ENCODE measurements around the gene PLEKHF1. TPM values are rescaled to one million over a fixed set of nuclear protein-coding genes. Genes with fewer than 3 reads are reported as not detected.
A peak's percentile ranks its signal among the peaks of the same experiment; 100 is the strongest.

The PLEKHF1 gene
- total RNA-seq, 2 experiments from 2014 or later = 33.3 to 35.9 TPM

GRCh38 chr19:29643361-29643935 is 21.8 kb upstream of the PLEKHF1 start:
- Mint-ChIP-seq H3K4me3 (no peak overlapping the region), H3K9me3 (no peaks in the 10 kb centered on the region), H3K27ac (no peak overlapping the region), H3K27me3 (peaks cover 11% of the 10 kb centered on the region), H3K36me3 (peaks cover 2% of the 10 kb centered on the region), H3K4me1 (peaks cover 16% of the 10 kb centered on the region)
- DNase-seq = no peak
- POLR2A ChIA-PET = no interaction called here
- ATAC-seq (ENCODE audit: low read depth) = no peak

DNA sequence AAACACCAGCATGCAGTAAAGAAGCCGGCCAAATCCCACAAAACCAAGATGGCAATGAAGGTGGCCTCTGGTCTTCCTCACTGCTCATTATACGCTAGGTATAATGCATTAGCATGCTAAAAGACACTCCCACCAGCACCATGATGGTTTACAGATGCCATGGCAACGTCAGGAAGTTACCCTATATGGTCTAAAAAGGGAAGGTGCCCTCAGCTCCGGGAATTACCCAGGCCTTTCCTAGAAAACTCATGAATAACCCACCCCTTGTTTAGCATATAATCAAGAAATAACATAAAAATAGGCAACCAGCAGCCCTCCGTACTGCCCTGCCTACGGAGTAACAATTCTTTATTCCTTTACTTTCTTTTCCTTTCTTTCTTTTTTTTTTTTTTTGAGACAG is 21.1 kb upstream of the PLEKHF1 start:
- POLR2A ChIA-PET = no interaction called here

DNA sequence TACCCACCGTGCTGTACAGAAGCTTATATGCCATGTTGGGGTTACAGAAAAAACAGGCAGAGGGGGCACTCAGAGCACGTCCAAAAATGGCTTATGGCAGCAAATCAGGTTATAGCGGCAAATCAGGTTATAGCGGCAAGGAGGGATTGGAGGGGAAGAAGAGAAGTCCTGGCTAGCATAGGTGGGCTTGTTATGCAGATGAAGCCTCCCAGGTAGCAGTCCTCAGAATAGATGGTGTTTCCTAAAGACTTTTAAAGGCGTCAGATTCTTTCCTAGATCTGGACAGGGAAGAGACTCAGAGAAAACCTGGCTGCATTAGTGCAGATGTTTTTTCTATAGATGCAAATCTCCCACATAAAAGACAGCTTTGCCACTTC is 19.8 kb upstream of the PLEKHF1 start:
- Mint-ChIP-seq H3K4me3 (peak overlapping the region; percentile 42), H3K4me1 (peaks cover 16% of the 10 kb centered on the region), H3K9me3 (no peaks in the 10 kb centered on the region), H3K27ac (no peak overlapping the region), H3K27me3 (peaks cover 11% of the 10 kb centered on the region), H3K36me3 (peaks cover 2% of the 10 kb centered on the region)
- ATAC-seq (ENCODE audit: low read depth) (no peak), DNase-seq (peak; percentile 5)
- POLR2A ChIA-PET = no interaction called here

More for the DNA sequence above, 21.1 kb upstream of the PLEKHF1 start:
- Mint-ChIP-seq H3K4me1 (peaks cover 16% of the 10 kb centered on the region), H3K27ac (no peak overlapping the region), H3K9me3 (no peaks in the 10 kb centered on the region), H3K4me3 (no peak overlapping the region), H3K36me3 (peaks cover 2% of the 10 kb centered on the region), H3K27me3 (peaks cover 11% of the 10 kb centered on the region)
- ATAC-seq (ENCODE audit: low read depth) = no peak
- no peak for DNase-seq

DNA sequence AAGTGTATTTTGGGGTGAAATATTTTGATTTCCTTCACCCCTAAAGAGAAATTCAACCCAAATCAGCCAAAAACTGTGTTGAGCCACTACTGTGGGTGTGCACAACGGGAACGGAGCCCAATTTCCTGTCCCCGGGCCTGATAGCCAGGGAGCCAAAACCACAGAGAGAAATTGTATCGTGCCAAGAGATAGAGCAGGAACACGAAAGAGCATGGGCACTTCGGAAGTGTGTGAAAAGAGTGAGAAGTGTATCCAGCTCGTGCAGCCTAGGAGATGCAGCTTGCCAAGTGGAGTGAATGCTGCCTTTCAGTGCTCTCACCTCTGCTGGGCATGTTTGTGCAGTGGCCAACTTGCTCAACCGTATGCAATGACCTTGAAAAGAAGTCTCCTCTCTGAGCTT is 19.4 kb upstream of the PLEKHF1 start:
- POLR2A ChIA-PET = no interaction called here
- Mint-ChIP-seq H3K4me3 (peak overlapping the region; percentile 42), H3K9me3 (no peaks in the 10 kb centered on the region), H3K36me3 (peaks cover 2% of the 10 kb centered on the region), H3K27me3 (peaks cover 11% of the 10 kb centered on the region), H3K4me1 (peaks cover 16% of the 10 kb centered on the region), H3K27ac (no peak overlapping the region)
- peak; percentile 33 for ATAC-seq (ENCODE audit: low read depth)
- peak; percentile 25 for DNase-seq

- POLR2A ChIA-PET = no interaction called here
- H3K9me3 Mint-ChIP-seq = peaks cover 2% of the 10 kb centered on the region
- H3K27me3 Mint-ChIP-seq = peaks cover 13% of the 10 kb centered on the region
- no peak overlapping the region for H3K4me3 Mint-ChIP-seq
- no peaks in the 10 kb centered on the region for H3K36me3 Mint-ChIP-seq
- H3K4me1 Mint-ChIP-seq = peaks cover 5% of the 10 kb centered on the region
- no peak for DNase-seq
- H3K27ac Mint-ChIP-seq = no peak overlapping the region
- no peak for ATAC-seq (ENCODE audit: low read depth)
Observed at GRCh38 chr19:29650772-29651387, 14.4 kb upstream of the PLEKHF1 start.

GRCh38 chr19:29651622-29652394 is 13.5 kb upstream of the PLEKHF1 start:
- POLR2A ChIA-PET = no interaction called here
- H3K9me3 Mint-ChIP-seq = peaks cover 2% of the 10 kb centered on the region
- H3K27me3 Mint-ChIP-seq = peaks cover 13% of the 10 kb centered on the region
- H3K4me3 Mint-ChIP-seq = no peak overlapping the region
- no peak overlapping the region for H3K27ac Mint-ChIP-seq
- H3K36me3 Mint-ChIP-seq = no peaks in the 10 kb centered on the region
- ATAC-seq (ENCODE audit: low read depth) (no peak), DNase-seq (no peak)
- H3K4me1 Mint-ChIP-seq = no peaks in the 10 kb centered on the region

GRCh38 chr19:29653398-29653797 is 11.9 kb upstream of the PLEKHF1 start:
- POLR2A ChIA-PET = no interaction called here
- peaks cover 2% of the 10 kb centered on the region for H3K36me3 Mint-ChIP-seq
- H3K4me3 Mint-ChIP-seq = no peak overlapping the region
- H3K9me3 Mint-ChIP-seq = peaks cover 2% of the 10 kb centered on the region
- no peak for ATAC-seq (ENCODE audit: low read depth)
- H3K27ac Mint-ChIP-seq = no peak overlapping the region
- no peaks in the 10 kb centered on the region for H3K4me1 Mint-ChIP-seq
- H3K27me3 Mint-ChIP-seq = peaks cover 13% of the 10 kb centered on the region
- no peak for DNase-seq

DNA sequence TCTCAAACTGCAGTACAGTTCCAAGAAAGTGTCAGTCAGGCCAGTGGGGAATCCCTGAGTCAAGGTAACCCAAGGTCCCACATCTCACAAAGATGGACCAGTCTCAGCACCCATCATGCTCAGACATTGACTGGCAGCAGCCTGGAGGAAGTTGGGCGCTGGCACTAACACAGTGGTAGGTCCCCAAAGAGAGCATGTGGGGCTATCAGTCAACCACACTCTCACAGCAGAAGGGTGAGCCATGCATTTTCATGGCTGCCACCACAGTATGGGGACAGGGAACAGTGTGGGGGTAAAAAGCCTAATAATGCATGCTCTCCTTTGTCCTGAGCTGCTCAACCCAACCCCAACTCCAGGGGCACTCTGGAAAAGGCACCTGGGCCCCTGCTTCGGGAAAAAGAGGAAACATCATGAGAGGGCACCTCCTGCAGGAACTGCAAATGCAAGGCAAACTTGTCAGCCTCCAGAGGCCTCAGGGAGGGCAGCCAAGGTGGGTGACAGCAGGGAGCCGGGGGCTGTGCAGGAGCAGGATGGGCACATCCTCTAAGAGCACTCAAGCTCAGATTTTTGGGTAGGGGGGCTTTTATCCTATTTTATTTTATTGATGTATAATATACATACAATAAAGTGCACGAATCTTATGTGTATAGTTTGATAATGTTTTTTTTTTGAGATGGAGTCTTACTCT is 9.5 kb upstream of the PLEKHF1 start:
- H3K27ac Mint-ChIP-seq = no peak overlapping the region
- H3K36me3 Mint-ChIP-seq = peaks cover 3% of the 10 kb centered on the region

DNA sequence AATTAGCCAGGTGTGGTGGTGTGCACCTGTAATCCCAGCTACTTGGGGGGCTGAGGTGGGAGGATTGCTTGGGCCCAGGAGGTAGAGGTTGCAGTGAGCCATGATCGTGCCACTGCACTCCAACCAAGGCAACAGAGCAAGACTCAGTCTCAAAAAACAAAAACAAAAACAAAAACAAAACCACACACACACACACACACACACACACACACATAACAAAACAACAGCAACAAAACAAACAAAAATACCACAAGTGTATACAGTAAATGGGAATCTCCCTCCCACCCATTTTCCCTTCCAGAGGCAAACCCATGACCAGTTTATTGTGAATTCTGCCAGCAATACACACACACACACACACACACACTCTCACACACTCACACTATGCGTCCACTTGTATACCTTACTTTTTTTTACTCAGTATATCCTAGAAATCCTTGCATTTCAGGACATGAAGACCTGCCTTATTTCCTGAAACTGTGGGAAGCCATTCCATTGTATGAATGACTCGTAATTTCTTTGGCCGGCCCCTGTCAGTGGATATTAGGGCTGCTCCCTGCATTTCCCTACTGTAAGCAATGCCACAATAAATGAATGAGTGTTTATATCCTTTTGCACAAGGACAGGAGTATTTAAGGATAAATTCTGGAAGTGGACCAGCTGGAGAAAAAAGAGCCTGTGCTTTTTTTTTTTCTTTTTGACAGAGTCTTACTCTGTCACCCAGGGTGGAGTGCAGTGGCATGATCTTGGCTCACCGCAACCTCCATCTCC is 6.9 kb upstream of the PLEKHF1 start:
- Mint-ChIP-seq H3K4me3 (no peak overlapping the region), H3K4me1 (peaks cover 19% of the 10 kb centered on the region), H3K27ac (no peak overlapping the region), H3K36me3 (peaks cover 3% of the 10 kb centered on the region), H3K27me3 (peaks cover 2% of the 10 kb centered on the region), H3K9me3 (peaks cover 2% of the 10 kb centered on the region)
- ATAC-seq (ENCODE audit: low read depth) (no peak), DNase-seq (no peak)
- POLR2A ChIA-PET = no interaction called here

More for the DNA sequence above, 9.5 kb upstream of the PLEKHF1 start:
- peaks cover 2% of the 10 kb centered on the region for H3K9me3 Mint-ChIP-seq
- H3K4me3 Mint-ChIP-seq = no peak overlapping the region
- DNase-seq = peak; percentile 8
- H3K4me1 Mint-ChIP-seq = peaks cover under 1% of the 10 kb centered on the region
- H3K27me3 Mint-ChIP-seq = peaks cover 13% of the 10 kb centered on the region
- ATAC-seq (ENCODE audit: low read depth) = no peak
- POLR2A ChIA-PET = no interaction called here

DNA sequence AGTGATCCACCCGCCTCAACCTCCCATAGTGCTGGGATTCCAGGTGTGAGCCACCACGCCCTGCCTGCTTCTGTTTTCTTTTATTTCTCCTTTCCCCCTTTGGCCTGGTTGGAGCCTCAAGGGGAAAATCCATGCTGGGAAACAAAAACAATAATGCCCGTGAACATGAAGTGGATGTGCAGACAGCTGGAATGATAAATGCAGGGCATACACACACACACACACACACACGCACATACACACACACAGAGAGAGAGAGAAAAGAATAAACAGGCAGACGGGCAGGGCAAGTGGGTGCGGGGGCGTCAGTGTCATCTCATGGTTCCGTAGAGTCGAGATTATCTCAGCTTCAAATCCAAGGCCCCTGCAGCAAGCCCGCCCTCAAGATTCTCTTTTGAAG is 4.4 kb upstream of the PLEKHF1 start:
- H3K9me3 Mint-ChIP-seq = no peaks in the 10 kb centered on the region
- no peak overlapping the region for H3K27ac Mint-ChIP-seq
- no peak for ATAC-seq (ENCODE audit: low read depth)
- POLR2A ChIA-PET = interaction anchor here (2.0 kb wide), 1 partner anchor 55 kb away, joined by 9 read pairs; the partner anchor contains the start of gene POP4
- H3K4me3 Mint-ChIP-seq = no peak overlapping the region
- DNase-seq = no peak
- H3K4me1 Mint-ChIP-seq = peaks cover 28% of the 10 kb centered on the region
- H3K36me3 Mint-ChIP-seq = peaks cover 3% of the 10 kb centered on the region
- no peaks in the 10 kb centered on the region for H3K27me3 Mint-ChIP-seq

DNA sequence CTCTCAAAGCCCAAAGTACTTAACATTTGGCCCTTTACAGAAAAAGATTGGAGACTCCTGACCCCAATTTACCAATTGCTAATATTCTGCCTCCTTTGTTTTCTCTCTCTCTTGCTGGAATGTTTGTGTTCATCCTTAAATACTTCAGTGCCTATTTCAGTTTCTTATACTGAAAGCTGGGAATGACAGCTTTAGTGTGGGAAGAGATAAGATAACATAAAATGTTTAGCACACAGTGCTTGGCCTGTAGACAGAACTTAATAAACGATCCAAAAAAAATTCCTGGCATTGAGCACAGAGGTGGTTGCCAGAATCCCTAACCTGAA is 3.0 kb upstream of the PLEKHF1 start:
- POLR2A ChIA-PET = interaction anchor here (1.0 to 2.6 kb wide), 3 partner anchors 10 to 56 kb away, joined by 4 to 13 read pairs (median 9); partner anchors contain the start of gene POP4
- DNase-seq = no peak
- peaks cover 8% of the 10 kb centered on the region for H3K36me3 Mint-ChIP-seq
- no peak for ATAC-seq (ENCODE audit: low read depth)
- H3K27ac Mint-ChIP-seq = no peak overlapping the region
- H3K4me1 Mint-ChIP-seq = peaks cover 33% of the 10 kb centered on the region
- no peak overlapping the region for H3K4me3 Mint-ChIP-seq
- H3K9me3 Mint-ChIP-seq = no peaks in the 10 kb centered on the region
- H3K27me3 Mint-ChIP-seq = no peaks in the 10 kb centered on the region

DNA sequence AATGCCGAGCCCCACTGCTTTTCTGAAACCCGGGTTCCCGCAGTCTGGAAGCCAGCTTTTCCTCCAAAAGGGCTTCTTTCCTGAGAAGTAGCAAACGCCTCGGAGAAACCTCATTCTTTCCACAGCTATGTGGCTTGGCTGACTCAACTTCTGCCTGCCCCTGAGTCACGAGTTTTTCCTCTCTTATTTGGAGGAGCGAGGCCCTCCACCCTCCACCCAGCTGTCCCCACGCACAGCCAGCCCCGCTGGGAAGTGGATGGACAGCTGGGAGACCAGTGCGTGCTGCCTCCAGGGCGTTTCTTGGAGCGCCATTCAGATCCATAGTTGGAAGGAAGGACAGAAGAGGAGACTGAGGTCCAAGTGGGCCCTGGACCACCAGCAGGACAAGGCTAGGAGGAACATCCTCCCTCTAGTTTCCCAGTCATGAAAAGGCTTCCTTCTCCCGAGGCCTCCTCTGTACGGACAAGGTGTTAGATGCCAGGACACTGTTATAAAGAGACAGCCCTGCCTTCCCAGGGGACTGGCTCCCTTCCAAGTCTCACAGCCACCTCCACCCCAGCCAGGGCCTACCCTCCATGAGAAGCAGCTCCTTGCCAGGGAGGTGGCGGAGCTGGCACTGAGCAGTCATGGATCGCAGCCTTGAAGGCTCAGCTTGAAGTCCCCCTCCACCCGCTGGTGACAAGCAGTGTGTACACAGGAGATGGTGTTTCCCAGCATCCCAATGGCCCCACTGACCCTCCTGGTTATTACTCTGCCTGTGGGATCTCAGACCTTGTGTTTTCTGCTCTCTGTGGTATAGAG is 2.5 kb upstream of the PLEKHF1 start:
- no peak for DNase-seq
- peaks cover 37% of the 10 kb centered on the region for H3K4me1 Mint-ChIP-seq
- H3K27me3 Mint-ChIP-seq = no peaks in the 10 kb centered on the region
- H3K4me3 Mint-ChIP-seq = peak overlapping the region; percentile 19
- H3K36me3 Mint-ChIP-seq = peaks cover 11% of the 10 kb centered on the region
- POLR2A ChIA-PET = interaction anchor here (0.7 to 6.9 kb wide), 5 partner anchors 9 to 56 kb away, joined by 3 to 72 read pairs (median 9); partner anchors contain the start of gene POP4
- ATAC-seq (ENCODE audit: low read depth) = no peak
- no peaks in the 10 kb centered on the region for H3K9me3 Mint-ChIP-seq
- H3K27ac Mint-ChIP-seq = no peak overlapping the region

All from activated naive CD8-positive, alpha-beta T cell treated with anti-CD3 and anti-CD28 coated beads, Interleukin-2, amount 10 ng/mL, durations not matched to agents 7 days and 5 days (primary cell).